Neural progenitor cell (in vitro differentiated cells): ENCODE measurements around the gene RPS6KB2.

Source experiments
- EZH2 ChIP-seq: fragments of 200-600 bp; sonication (generic); IDR thresholded peaks from 2 replicates; pipeline ENCODE4 v1.6.1; 2017; ENCODE audit warnings: antibody characterized with exemption, mild to moderate bottlenecking, moderate library complexity
- EZH2phosphoT487 ChIP-seq: fragments of 200-600 bp; sonication (generic); IDR thresholded peaks from 2 replicates; pipeline ENCODE4 v1.6.1; 2017; ENCODE audit warnings: antibody characterized with exemption
- TF ChIP-seq, protein P1 (sequence below): fragments of 200-600 bp; sonication (generic); IDR thresholded peaks from 2 replicates; pipeline ENCODE4 v1.5.1; 2017; ENCODE audit warnings: antibody characterized with exemption, mild to moderate bottlenecking

DNA sequence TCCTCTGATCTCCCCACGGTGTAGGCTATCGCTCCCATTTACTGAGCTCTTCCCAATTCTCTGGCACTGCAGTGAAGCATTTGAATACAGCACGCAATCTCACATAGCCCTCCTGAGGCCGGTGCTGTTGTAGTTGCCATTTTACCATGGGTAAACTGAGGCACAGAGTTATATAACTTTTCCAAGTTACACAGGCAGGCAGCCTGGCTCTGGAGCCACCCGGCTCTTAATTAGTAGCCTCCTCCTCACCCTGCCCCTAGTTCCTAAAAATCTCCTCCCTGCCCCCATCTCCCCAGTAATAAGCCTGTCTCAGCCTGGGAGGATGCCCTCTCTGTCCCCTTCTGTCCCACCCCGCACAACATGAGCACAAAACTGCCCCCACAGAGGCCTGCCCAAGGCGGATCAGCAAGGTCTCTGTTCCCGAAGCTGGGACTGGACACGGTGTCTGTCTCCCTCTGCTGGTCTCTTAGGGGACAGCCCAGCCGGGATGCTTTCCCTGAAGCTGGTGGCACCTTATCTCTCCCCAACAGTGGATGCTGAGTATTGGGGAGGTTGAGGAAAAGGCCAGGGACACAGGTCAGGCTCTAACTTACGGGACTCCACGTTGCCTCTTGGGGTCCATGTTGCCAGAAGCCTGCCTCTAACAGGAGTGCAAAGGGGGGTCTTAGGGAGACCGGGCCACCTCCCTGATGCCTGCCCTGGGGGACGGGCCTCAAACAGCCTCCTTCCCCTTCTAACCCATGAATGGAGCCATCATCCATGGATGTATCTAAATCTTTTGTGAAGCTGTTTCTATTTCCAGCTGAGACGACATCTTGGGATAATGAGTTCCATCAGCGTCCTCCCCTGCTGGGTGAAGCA lies 45.8 kb upstream of the RPS6KB2 start:
- TF ChIP-seq, protein P1, sequence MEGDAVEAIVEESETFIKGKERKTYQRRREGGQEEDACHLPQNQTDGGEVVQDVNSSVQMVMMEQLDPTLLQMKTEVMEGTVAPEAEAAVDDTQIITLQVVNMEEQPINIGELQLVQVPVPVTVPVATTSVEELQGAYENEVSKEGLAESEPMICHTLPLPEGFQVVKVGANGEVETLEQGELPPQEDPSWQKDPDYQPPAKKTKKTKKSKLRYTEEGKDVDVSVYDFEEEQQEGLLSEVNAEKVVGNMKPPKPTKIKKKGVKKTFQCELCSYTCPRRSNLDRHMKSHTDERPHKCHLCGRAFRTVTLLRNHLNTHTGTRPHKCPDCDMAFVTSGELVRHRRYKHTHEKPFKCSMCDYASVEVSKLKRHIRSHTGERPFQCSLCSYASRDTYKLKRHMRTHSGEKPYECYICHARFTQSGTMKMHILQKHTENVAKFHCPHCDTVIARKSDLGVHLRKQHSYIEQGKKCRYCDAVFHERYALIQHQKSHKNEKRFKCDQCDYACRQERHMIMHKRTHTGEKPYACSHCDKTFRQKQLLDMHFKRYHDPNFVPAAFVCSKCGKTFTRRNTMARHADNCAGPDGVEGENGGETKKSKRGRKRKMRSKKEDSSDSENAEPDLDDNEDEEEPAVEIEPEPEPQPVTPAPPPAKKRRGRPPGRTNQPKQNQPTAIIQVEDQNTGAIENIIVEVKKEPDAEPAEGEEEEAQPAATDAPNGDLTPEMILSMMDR: peak; percentile 98
- no peak for TF ChIP-seq EZH2
- no peak for TF ChIP-seq EZH2phosphoT487
